ENCODE results near the gene SDK1. TPM values are rescaled to one million over a fixed set of nuclear protein-coding genes. Genes with fewer than 3 reads are reported as not detected.

Gene SDK1
- total and polyA plus RNA-seq, 4 donors: 10.4 to 11.6 (median 11.0) TPM

DNA sequence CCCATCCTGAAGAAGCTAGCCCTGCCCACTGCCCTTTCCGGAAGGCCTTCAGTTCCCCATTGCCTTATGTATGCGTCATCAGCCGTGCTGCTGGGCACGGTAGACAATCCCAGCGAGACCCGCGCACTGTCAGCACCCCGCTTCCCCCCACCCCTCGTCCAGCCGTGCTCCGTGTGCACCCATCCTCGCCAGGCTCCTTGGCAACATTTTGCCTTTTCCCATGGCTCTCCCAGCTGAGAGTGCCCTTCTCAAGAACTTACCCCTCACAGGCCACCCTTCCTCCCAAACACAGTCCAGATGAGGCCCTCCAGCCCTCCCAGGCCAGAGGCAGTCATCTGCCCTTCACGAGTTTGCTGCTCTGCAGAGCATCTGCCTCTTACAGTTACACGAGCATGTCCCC, 747.3 kb downstream of the SDK1 start:
- WGBS (ENCODE audit: insufficient coverage): 95% methylated on average over 13 of the region's 14 CpGs
- no peak for DNase-seq (ENCODE audit: low read depth in 4 of 6, low spot score in 6 of 6)
- Histone ChIP-seq H3K27me3 (ENCODE audit: control insufficient read depth, insufficient read depth, low read length) (no peaks in the 10 kb centered on the region), H3K36me3 (ENCODE audit: control insufficient read depth, insufficient read depth, low read length) (peaks cover 7% of the 10 kb centered on the region), H3K4me1 (ENCODE audit: control insufficient read depth, insufficient read depth, low read length) (peaks cover 3% of the 10 kb centered on the region), H3K4me3 (ENCODE audit: low read depth, low read length) (no peak overlapping the region), H3K9me3 (ENCODE audit: control insufficient read depth, insufficient read depth, low read length) (no peaks in the 10 kb centered on the region), H3K27ac (ENCODE audit: low read depth, low read length) (no peak overlapping the region)

DNA sequence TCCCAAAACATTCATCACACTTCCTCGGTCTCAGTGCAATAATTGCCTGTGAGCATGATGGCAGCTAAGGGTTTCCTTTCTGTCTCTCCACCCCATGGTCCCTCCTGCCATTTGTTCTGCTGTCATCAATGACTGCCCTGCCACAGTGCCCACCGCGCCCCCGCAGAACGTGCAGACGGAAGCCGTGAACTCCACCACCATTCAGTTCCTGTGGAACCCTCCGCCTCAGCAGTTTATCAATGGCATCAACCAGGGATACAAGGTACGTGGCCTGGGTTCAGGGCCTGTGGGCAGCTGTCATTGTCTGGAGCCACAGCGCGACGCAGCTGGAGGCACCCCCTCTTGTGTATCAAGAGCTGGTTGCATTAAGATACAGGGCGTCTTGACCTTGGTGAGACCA, 748.1 kb downstream of the SDK1 start:
- peaks cover 3% of the 10 kb centered on the region for H3K4me1 ChIP-seq (ENCODE audit: control insufficient read depth, insufficient read depth, low read length)
- H3K27me3 ChIP-seq (ENCODE audit: control insufficient read depth, insufficient read depth, low read length): no peaks in the 10 kb centered on the region
- WGBS (ENCODE audit: insufficient coverage): 96% methylated on average over 13 of the region's 13 CpGs
- H3K27ac ChIP-seq (ENCODE audit: low read depth, low read length): no peak overlapping the region
- H3K9me3 ChIP-seq (ENCODE audit: control insufficient read depth, insufficient read depth, low read length): no peaks in the 10 kb centered on the region
- no peak overlapping the region for H3K4me3 ChIP-seq (ENCODE audit: low read depth, low read length)
- DNase-seq (ENCODE audit: low read depth in 4 of 6, low spot score in 6 of 6): no peak
- peaks cover 7% of the 10 kb centered on the region for H3K36me3 ChIP-seq (ENCODE audit: control insufficient read depth, insufficient read depth, low read length)

- peak in 1 of 6 donors; percentile 72 for DNase-seq (ENCODE audit: low read depth in 4 of 6, low spot score in 6 of 6)
- Histone ChIP-seq H3K9me3 (ENCODE audit: control insufficient read depth, insufficient read depth, low read length) (no peaks in the 10 kb centered on the region), H3K36me3 (ENCODE audit: control insufficient read depth, insufficient read depth, low read length) (peaks cover 7% of the 10 kb centered on the region), H3K27ac (ENCODE audit: low read depth, low read length) (no peak overlapping the region), H3K27me3 (ENCODE audit: control insufficient read depth, insufficient read depth, low read length) (no peaks in the 10 kb centered on the region), H3K4me1 (ENCODE audit: control insufficient read depth, insufficient read depth, low read length) (peaks cover 3% of the 10 kb centered on the region), H3K4me3 (ENCODE audit: low read depth, low read length) (no peak overlapping the region)
- WGBS (ENCODE audit: insufficient coverage): 77% methylated on average over 6 of the region's 11 CpGs
Measured at GRCh38 chr7:4050126-4050660, 749.1 kb downstream of the SDK1 start.

GRCh38 chr7:4051696-4052095, 750.6 kb downstream of the SDK1 start:
- WGBS (ENCODE audit: insufficient coverage): 91% methylated on average over 11 of the region's 11 CpGs
- no peak for DNase-seq (ENCODE audit: low read depth in 4 of 6, low spot score in 6 of 6)
- Histone ChIP-seq H3K36me3 (ENCODE audit: control insufficient read depth, insufficient read depth, low read length) (peaks cover 11% of the 10 kb centered on the region), H3K4me3 (ENCODE audit: low read depth, low read length) (no peak overlapping the region), H3K27me3 (ENCODE audit: control insufficient read depth, insufficient read depth, low read length) (no peaks in the 10 kb centered on the region), H3K27ac (ENCODE audit: low read depth, low read length) (no peak overlapping the region), H3K9me3 (ENCODE audit: control insufficient read depth, insufficient read depth, low read length) (no peaks in the 10 kb centered on the region), H3K4me1 (ENCODE audit: control insufficient read depth, insufficient read depth, low read length) (peaks cover 3% of the 10 kb centered on the region)

DNA sequence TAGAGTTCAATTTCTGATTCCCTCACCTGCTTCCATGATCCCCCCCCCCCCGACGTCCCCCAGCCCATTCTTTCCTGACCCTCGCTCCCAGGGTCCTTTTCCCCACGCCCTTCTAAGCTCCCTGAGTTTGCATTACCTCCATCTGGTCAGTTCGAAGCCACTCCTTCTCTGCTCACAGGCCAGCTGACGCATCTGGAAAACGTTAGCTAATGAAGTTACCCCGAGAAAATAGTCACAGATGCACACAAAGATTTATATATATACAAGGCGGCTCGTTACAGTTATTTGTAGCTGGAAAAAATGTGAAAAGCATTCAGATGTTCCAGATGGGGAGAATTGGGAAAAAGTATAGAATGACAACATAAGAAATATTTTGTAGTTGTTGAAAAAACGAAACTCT, 751.1 kb downstream of the SDK1 start:
- H3K4me1 ChIP-seq (ENCODE audit: control insufficient read depth, insufficient read depth, low read length): peaks cover 3% of the 10 kb centered on the region
- no peak overlapping the region for H3K27ac ChIP-seq (ENCODE audit: low read depth, low read length)
- H3K36me3 ChIP-seq (ENCODE audit: control insufficient read depth, insufficient read depth, low read length): peaks cover 15% of the 10 kb centered on the region
- DNase-seq (ENCODE audit: low read depth in 4 of 6, low spot score in 6 of 6): no peak
- H3K4me3 ChIP-seq (ENCODE audit: low read depth, low read length): no peak overlapping the region
- H3K9me3 ChIP-seq (ENCODE audit: control insufficient read depth, insufficient read depth, low read length): no peaks in the 10 kb centered on the region
- no peaks in the 10 kb centered on the region for H3K27me3 ChIP-seq (ENCODE audit: control insufficient read depth, insufficient read depth, low read length)
- 92% methylated on average over 3 of the region's 11 CpGs for WGBS (ENCODE audit: insufficient coverage)

- Histone ChIP-seq H3K27me3 (ENCODE audit: control insufficient read depth, insufficient read depth, low read length) (no peaks in the 10 kb centered on the region), H3K9me3 (ENCODE audit: control insufficient read depth, insufficient read depth, low read length) (peaks cover 3% of the 10 kb centered on the region), H3K27ac (ENCODE audit: low read depth, low read length) (no peak overlapping the region), H3K4me3 (ENCODE audit: low read depth, low read length) (no peak overlapping the region), H3K4me1 (ENCODE audit: control insufficient read depth, insufficient read depth, low read length) (no peaks in the 10 kb centered on the region), H3K36me3 (ENCODE audit: control insufficient read depth, insufficient read depth, low read length) (peaks cover 16% of the 10 kb centered on the region)
- WGBS (ENCODE audit: insufficient coverage): 93% methylated on average over 3 of the region's 6 CpGs
- no peak for DNase-seq (ENCODE audit: low read depth in 4 of 6, low spot score in 6 of 6)
Measured at GRCh38 chr7:4054158-4054557, 753.1 kb downstream of the SDK1 start.

- Histone ChIP-seq H3K4me3 (ENCODE audit: low read depth, low read length) (no peak overlapping the region), H3K27me3 (ENCODE audit: control insufficient read depth, insufficient read depth, low read length) (no peaks in the 10 kb centered on the region), H3K4me1 (ENCODE audit: control insufficient read depth, insufficient read depth, low read length) (no peaks in the 10 kb centered on the region), H3K36me3 (ENCODE audit: control insufficient read depth, insufficient read depth, low read length) (peaks cover 16% of the 10 kb centered on the region), H3K27ac (ENCODE audit: low read depth, low read length) (no peak overlapping the region), H3K9me3 (ENCODE audit: control insufficient read depth, insufficient read depth, low read length) (peaks cover 3% of the 10 kb centered on the region)
- no peak for DNase-seq (ENCODE audit: low read depth in 4 of 6, low spot score in 6 of 6)
- WGBS (ENCODE audit: insufficient coverage): 94% methylated on average over 18 of the region's 19 CpGs
Measured at GRCh38 chr7:4056552-4057288, 755.7 kb downstream of the SDK1 start.

DNA sequence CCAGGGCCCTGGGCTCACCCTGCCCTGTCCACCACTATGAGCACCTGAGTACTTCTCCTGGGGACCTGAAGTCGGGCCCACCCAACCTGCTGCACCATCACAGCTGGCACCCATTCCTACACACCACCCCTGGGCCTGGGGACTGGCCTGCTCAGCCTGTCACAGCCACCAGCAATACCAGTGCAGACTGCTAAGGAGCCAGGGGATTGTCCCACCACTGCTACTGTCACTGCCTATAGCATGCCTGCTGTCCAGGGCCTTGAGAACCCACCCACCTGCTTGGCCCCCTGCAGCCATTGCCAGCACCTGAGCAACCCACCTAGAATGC, 756.2 kb downstream of the SDK1 start:
- 93% methylated on average over 1 of the region's 1 CpG for WGBS (ENCODE audit: insufficient coverage)
- H3K27me3 ChIP-seq (ENCODE audit: control insufficient read depth, insufficient read depth, low read length): no peaks in the 10 kb centered on the region
- peaks cover 13% of the 10 kb centered on the region for H3K36me3 ChIP-seq (ENCODE audit: control insufficient read depth, insufficient read depth, low read length)
- H3K4me1 ChIP-seq (ENCODE audit: control insufficient read depth, insufficient read depth, low read length): no peaks in the 10 kb centered on the region
- H3K9me3 ChIP-seq (ENCODE audit: control insufficient read depth, insufficient read depth, low read length): peaks cover 3% of the 10 kb centered on the region
- H3K4me3 ChIP-seq (ENCODE audit: low read depth, low read length): no peak overlapping the region
- DNase-seq (ENCODE audit: low read depth in 4 of 6, low spot score in 6 of 6): no peak
- no peak overlapping the region for H3K27ac ChIP-seq (ENCODE audit: low read depth, low read length)

DNA sequence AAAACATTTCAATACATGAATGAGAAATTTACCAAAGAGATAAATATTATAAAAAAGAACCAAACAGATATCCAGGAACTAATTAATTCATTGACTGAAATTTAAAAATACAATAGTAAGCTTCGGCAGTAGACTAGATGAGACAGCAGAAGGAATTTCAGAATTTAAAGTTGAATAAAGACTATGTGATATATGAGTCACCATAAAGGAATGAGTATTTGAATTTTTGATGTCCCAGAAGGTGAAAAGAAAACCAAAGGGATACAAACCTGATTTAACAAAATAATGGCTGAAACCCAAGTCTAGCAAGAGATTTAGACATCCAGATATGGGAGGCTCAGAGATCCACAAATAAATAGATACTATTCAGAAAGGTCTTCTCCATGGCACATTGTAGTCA, 757.1 kb downstream of the SDK1 start:
- Histone ChIP-seq H3K36me3 (ENCODE audit: control insufficient read depth, insufficient read depth, low read length) (peaks cover 13% of the 10 kb centered on the region), H3K4me3 (ENCODE audit: low read depth, low read length) (no peak overlapping the region), H3K4me1 (ENCODE audit: control insufficient read depth, insufficient read depth, low read length) (no peaks in the 10 kb centered on the region), H3K9me3 (ENCODE audit: control insufficient read depth, insufficient read depth, low read length) (peaks cover 3% of the 10 kb centered on the region), H3K27ac (ENCODE audit: low read depth, low read length) (no peak overlapping the region), H3K27me3 (ENCODE audit: control insufficient read depth, insufficient read depth, low read length) (no peaks in the 10 kb centered on the region)
- DNase-seq (ENCODE audit: low read depth in 4 of 6, low spot score in 6 of 6): no peak
- no CpG with 5 or more reads among the region's 1 CpG for WGBS (ENCODE audit: insufficient coverage)

DNA sequence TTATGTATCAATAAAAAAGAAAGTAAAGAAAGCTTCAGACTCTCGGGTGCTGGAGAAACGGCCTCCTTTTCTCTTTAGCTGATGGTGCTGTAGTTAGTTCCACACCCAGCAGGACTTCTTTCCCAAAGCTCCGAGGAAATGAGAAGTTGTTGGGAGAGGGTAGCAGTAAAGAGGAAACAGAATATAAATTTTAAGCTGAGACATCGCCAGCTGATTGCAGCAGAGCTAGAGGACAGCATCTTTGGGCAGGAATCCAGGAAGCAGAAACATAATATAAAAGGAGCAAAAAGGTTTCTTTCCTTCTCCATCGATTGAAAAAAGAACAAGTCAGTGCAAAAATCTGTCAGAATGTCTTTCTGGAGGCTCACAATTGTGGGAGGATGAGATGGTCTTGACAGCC, 764.1 kb downstream of the SDK1 start:
- peak in 2 of 6 donors; percentile 25 to 51 for DNase-seq (ENCODE audit: low read depth in 4 of 6, low spot score in 6 of 6)
- Histone ChIP-seq H3K4me1 (ENCODE audit: control insufficient read depth, insufficient read depth, low read length) (peaks cover 8% of the 10 kb centered on the region), H3K4me3 (ENCODE audit: low read depth, low read length) (no peak overlapping the region), H3K27me3 (ENCODE audit: control insufficient read depth, insufficient read depth, low read length) (no peaks in the 10 kb centered on the region), H3K36me3 (ENCODE audit: control insufficient read depth, insufficient read depth, low read length) (peaks cover 13% of the 10 kb centered on the region), H3K9me3 (ENCODE audit: control insufficient read depth, insufficient read depth, low read length) (no peaks in the 10 kb centered on the region), H3K27ac (ENCODE audit: low read depth, low read length) (no peak overlapping the region)
- 10% methylated on average over 3 of the region's 5 CpGs for WGBS (ENCODE audit: insufficient coverage)

Measured in spinal cord (tissue), 10 donors.